GM12878 (cell line): ENCODE results near the gene WIPF1.

Source experiments
- E2F4 ChIP-seq: IDR thresholded peaks from 2 replicates; pipeline ENCODE4 v1.6.1; 2012; ENCODE audit warnings: low read depth, low read length, improper control_type of control experiment
- HCFC1 ChIP-seq: fragments of 150-350 bp; IDR thresholded peaks from 2 replicates; pipeline ENCODE4 v1.6.1; 2014; ENCODE audit warnings: low read length
- IKZF1 ChIP-seq: fragments of 450-650 bp; conservative IDR thresholded peaks from 2 replicates; pipeline ENCODE4 v1.6.1; 2017; ENCODE audit warnings: antibody characterized with exemption, mild to moderate bottlenecking
- POLR2A ChIP-seq: IDR thresholded peaks from 2 replicates; pipeline ENCODE4 v1.6.1; 2011; ENCODE audit warnings: low read depth, mild to moderate bottlenecking, low read length

- no peak for TF ChIP-seq HCFC1
- no peak for TF ChIP-seq E2F4
- no peak for TF ChIP-seq POLR2A
- no peak for TF ChIP-seq IKZF1
Measured at GRCh38 chr2:174535083-174535482, 62.5 kb downstream of the WIPF1 start.
